Aorta (tissue), 5 donors: ENCODE results near the gene PIGL. TPM values are rescaled to one million over a fixed set of nuclear protein-coding genes. Genes with fewer than 3 reads are reported as not detected.
"Not testable (repeated sequence)": the region's sequence is repeated elsewhere in the genome, so short reads cannot be mapped to it uniquely, and the experiment has no call there.

ENCODE experiments used
- ATAC-seq: fragments of 200-7000 bp; cut with Tn5 transposase; one replicate; pipeline ENCODE4 v1.9.1; 2022; ENCODE audit warnings: moderate library complexity; ENCODE audit not compliant: low FRiP score
- DNase-seq, 2 donors: peaks; one replicate each; pipeline ENCODE4 v3.0.0-alpha.2; 2020
- H3K27ac ChIP-seq, 2 donors: one replicate each; pipeline ENCODE4 v1.5.1; 2013; ENCODE audit warnings: low read length in 2 of 2, mild to moderate bottlenecking in 2 of 2, moderate library complexity in 2 of 2, control low read depth in 1 of 2, inconsistent platforms in 1 of 2, low read depth in 1 of 2
- H3K27me3 ChIP-seq, 2 donors: one replicate each; pipeline ENCODE4 v1.6.1; 2013; ENCODE audit warnings: control low read depth in 1 of 2, low read length in 1 of 2, mild to moderate bottlenecking in 1 of 2, moderate library complexity in 1 of 2; ENCODE audit not compliant: insufficient read depth in 2 of 2, control insufficient read depth in 1 of 2
- H3K36me3 ChIP-seq, 2 donors: one replicate each; pipeline ENCODE4 v1.6.1; 2013; ENCODE audit warnings: control low read depth in 1 of 2, low read length in 1 of 2, mild to moderate bottlenecking in 1 of 2; ENCODE audit not compliant: insufficient read depth in 2 of 2, control insufficient read depth in 1 of 2
- H3K4me1 ChIP-seq, 2 donors: one replicate each; pipeline ENCODE4 v1.6.1; 2013; ENCODE audit warnings: low read length in 2 of 2, control low read depth in 1 of 2, mild to moderate bottlenecking in 1 of 2, moderate library complexity in 1 of 2; ENCODE audit not compliant: insufficient read depth in 2 of 2, control insufficient read depth in 1 of 2
- H3K4me3 ChIP-seq, 2 donors: one replicate each; pipeline ENCODE4 v1.5.1; 2013; ENCODE audit warnings: low read length in 2 of 2, control low read depth in 1 of 2, mild to moderate bottlenecking in 1 of 2
- H3K9me3 ChIP-seq: one replicate; pipeline ENCODE4 v1.6.1; 2013; ENCODE audit warnings: mild to moderate bottlenecking, low read length; ENCODE audit not compliant: control insufficient read depth
- WGBS, 2 donors: extraction: QIAGEN DNeasy Blood & Tissue Kit; methylation state at CpG; one replicate each; pipeline ENCODE4 v1.1.7; 2013; 5-methylcytosine and 5-hydroxymethylcytosine counted together
- intact Hi-C, 2 donors: fragments of 100-400 bp; cut with DNase I; formaldehyde crosslinking; loops; one replicate each; pipeline versions ENCODE4 v1.14.2 to v1.15.0; 2022
- polyA plus RNA-seq, 2 donors: library from polyadenylated mRNA; stranded (reverse); fragments of 200-250 nt; gene quantifications; one replicate each; pipeline ENCODE4 v1.2.3, GENCODE V29; 2013
- total RNA-seq, 2 donors: library from RNA; stranded (reverse); fragmentation: NEBNext Ultra II Directional; extraction: Animal tissue kit (Norgen Biotek cat#: 25700); gene quantifications; one replicate each; pipeline ENCODE4 v1.2.1, GENCODE V29; 2021
- donor health status: healthy with polysubstance abuse.
- donor health status: Bipolar disorder and iron deficiency.
- donor health status: DM: no; HTN: no; CAD: no.
- donor health status: DM: no; HTN: no; CAD: no.
- donor health status: DM: yes; HTN: yes; CAD: no.

Gene PIGL
- total and polyA plus RNA-seq, 4 donors = 36.1 to 53.4 (median 53.3) TPM; not detected in 1

DNA sequence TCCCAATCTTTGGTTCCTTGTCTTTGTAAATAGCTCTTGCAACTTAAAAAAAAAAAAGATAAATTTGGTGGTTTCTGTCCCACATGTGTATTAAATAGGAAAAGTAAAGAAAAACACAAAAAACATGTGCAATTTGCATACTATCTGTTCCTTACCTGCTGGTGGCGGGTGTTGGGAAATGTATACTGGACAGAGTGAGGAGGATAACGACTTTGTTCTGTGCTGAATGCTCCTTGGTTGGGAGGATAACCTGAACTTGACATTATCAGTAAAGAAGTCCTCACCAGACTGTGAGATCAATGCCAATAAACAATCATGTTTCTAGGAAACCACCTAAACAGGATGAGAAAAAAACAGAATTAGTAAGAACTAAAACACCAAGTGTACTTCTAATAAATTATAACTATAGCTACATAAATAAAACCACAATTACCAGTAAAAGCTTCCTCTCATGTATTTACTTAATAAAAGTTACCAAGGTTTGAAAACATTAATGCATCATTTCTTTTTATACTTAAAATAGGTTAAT, 22.6 kb upstream of the PIGL start:
- DNase-seq, H3K27me3 ChIP-seq, H3K4me1 ChIP-seq, H3K4me3 ChIP-seq, intact Hi-C loops, ATAC-seq, H3K36me3 ChIP-seq, H3K27ac ChIP-seq, H3K9me3 ChIP-seq: not testable (repeated sequence)
- WGBS, 2 donors = 90 to 93% methylated on average over 2 of the region's 2 CpGs

GRCh38 chr17:16197276-16197675, 19.7 kb upstream of the PIGL start:
- ATAC-seq = no peak
- Histone ChIP-seq H3K27me3 (no peaks in the 10 kb centered on the region), H3K4me1 (peaks cover 2% of the 10 kb centered on the region in 2 donors), H3K36me3 (no peaks in the 10 kb centered on the region), H3K9me3 (no peaks in the 10 kb centered on the region), H3K27ac (no peak overlapping the region), H3K4me3 (no peak overlapping the region)
- intact Hi-C loops = no loop called here
- DNase-seq = no peak
- 94 to 100% methylated on average over 1 of the region's 1 CpG for WGBS, 2 donors

- Histone ChIP-seq H3K27ac (no peak overlapping the region), H3K4me3 (no peak overlapping the region), H3K9me3 (no peaks in the 10 kb centered on the region), H3K27me3 (no peaks in the 10 kb centered on the region), H3K4me1 (peaks cover 2% of the 10 kb centered on the region in 2 donors), H3K36me3 (no peaks in the 10 kb centered on the region)
- ATAC-seq (no peak), DNase-seq (no peak)
- intact Hi-C loops = no loop called here
- 44 to 45% methylated on average over 6 of the region's 6 CpGs for WGBS, 2 donors
These were observed 17.9 kb upstream of the PIGL start for GRCh38 chr17:16199093-16199492.

DNA sequence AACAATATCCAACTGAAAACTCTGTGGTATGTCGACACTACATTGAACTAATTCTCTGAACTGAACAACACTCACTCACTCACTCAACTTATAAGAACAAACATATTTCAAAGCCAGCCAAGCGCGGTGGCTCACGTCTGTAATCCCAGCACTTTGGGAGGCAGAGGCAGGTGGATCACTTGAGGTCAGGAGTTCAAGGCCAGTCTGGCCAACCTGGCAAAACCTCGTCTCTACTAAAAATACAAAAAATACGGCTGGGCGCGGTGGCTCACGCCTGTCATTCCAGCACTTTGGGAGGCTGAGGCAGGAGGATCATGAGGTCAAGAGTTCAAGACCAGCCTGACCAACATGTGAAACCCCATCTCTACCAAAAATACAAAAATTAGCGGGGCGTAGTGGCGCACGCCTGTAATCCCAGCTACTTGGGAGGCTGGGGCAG, 15.3 kb upstream of the PIGL start:
- 86 to 89% methylated on average over 13 of the region's 13 CpGs for WGBS, 2 donors
- H3K9me3 ChIP-seq, ATAC-seq, H3K27ac ChIP-seq, intact Hi-C loops, H3K27me3 ChIP-seq, H3K4me1 ChIP-seq, DNase-seq, H3K4me3 ChIP-seq, H3K36me3 ChIP-seq: not testable (repeated sequence)

- H3K9me3 ChIP-seq, DNase-seq, H3K36me3 ChIP-seq, H3K27me3 ChIP-seq, ATAC-seq, intact Hi-C loops, H3K4me3 ChIP-seq, H3K4me1 ChIP-seq: not testable (repeated sequence)
- WGBS, 2 donors = 33% methylated on average over 5 of the region's 5 CpGs
- H3K27ac ChIP-seq = peak overlapping the region in 1 of 2 donors; percentile 60
These were observed 14.2 kb upstream of the PIGL start for GRCh38 chr17:16202554-16203500.

DNA sequence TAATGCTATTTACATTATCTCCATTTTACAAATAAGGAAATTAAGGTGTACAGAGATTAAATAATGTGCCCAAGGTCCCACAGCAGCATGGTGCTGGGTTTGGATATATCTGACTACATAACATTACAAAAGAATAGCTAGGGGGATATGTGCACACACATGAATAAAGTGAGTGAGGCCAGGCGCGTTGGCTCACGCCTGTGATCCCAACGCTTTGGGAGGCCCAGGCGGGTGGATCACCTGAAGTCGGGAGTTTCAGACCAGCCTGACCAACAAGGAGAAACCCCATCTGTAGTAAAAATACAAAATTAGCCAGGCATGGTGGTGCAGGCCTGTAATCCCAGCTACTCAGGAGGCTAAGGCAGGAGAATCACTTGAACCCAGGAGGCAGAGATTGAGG, 12.2 kb upstream of the PIGL start:
- H3K4me3 ChIP-seq, H3K4me1 ChIP-seq, H3K27me3 ChIP-seq, H3K9me3 ChIP-seq, H3K36me3 ChIP-seq, intact Hi-C loops, DNase-seq, H3K27ac ChIP-seq, ATAC-seq: not testable (repeated sequence)
- 91 to 93% methylated on average over 6 of the region's 6 CpGs for WGBS, 2 donors

GRCh38 chr17:16211590-16211989, 5.4 kb upstream of the PIGL start:
- Histone ChIP-seq H3K36me3 (no peaks in the 10 kb centered on the region), H3K4me1 (peaks cover 0 to 5% of the 10 kb centered on the region in 2 donors), H3K9me3 (no peaks in the 10 kb centered on the region), H3K4me3 (no peak overlapping the region), H3K27ac (no peak overlapping the region), H3K27me3 (no peaks in the 10 kb centered on the region)
- ATAC-seq (no peak), DNase-seq (no peak)
- WGBS, 2 donors = 65 to 68% methylated on average over 3 of the region's 3 CpGs
- intact Hi-C loops = loop anchor here in 1 of 2 donors (10.0 kb wide), 1 partner anchor 143 kb away; the partner anchor contains the start of gene CENPV

- Histone ChIP-seq H3K4me1 (peaks cover 0 to 5% of the 10 kb centered on the region in 2 donors), H3K27ac (no peak overlapping the region), H3K36me3 (no peaks in the 10 kb centered on the region), H3K4me3 (no peak overlapping the region), H3K9me3 (no peaks in the 10 kb centered on the region), H3K27me3 (no peaks in the 10 kb centered on the region)
- ATAC-seq = no peak
- no peak for DNase-seq
- intact Hi-C loops = loop anchor here in 1 of 2 donors (10.0 kb wide), 1 partner anchor 142 kb away; the partner anchor contains the start of gene CENPV
- WGBS, 2 donors = 83 to 88% methylated on average over 6 of the region's 6 CpGs
These were observed 4.2 kb upstream of the PIGL start for GRCh38 chr17:16212793-16213192.
